Amniotic epithelial cell (primary cell): ENCODE data around the gene TPT1.
"Not testable (repeated sequence)": the region's sequence is repeated elsewhere in the genome, so short reads cannot be mapped to it uniquely, and the experiment has no call there.

Experiments
- DNase-seq: peaks from one replicate; pipeline ENCODE4 v3.0.0-alpha.2; 2010; ENCODE audit warnings: low read depth

TPT1 gene

DNA sequence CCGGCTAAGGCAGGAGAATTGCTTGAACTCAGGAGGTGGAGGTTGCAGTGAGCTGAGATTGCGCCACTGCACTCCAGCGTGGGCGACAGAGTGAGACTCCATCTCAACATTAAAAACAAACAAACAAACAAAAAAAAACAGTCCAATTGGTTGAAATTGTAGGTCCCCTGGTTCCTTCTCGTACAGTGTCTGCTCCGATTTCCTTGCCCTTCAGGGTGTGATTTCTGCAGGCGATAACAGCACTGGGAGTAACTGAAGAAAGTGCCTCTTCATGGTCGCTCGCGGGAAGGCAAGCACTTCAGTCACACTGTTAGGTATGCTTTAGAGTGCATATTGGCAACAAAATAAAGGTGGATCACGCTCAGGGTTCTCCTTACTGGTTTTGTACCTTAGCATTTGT lies 39.7 kb downstream of the TPT1 start:
- no peak for DNase-seq

DNA sequence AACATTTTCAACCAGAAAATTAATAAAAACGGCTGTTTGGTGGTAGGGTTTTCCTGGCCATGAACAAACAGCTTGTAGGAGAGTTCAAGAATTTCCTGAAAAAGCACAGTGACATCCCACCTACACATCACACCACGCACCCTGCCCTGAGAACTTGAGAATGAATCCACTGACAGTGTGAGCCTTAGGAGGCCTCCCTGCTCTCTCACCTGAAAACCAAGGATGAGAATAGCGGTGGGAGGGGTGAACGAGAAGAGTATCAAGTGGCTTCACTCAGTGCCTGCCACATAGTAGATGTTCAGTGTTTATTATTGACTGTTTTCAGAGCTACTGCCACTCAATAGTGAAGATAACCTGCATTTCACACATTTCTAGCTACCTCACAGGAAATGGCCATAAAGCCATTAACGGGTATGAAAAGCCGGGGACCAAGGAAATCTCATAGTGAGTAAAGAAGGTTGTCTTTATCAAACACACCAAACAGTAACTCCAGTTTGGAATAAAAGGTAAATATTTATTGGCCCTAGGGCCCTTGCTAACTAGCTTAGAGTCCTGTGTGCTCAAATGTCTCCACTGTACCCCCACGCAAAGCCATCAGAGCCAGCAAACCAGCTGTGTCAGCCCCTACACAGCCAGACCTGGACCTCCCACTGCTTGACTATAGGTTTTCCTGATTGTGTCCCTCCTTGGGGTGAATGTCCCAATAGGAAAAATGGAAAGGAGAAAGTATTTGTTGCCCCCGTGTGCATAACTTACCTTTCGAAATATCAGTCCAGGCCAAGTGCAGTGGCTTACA lies 40.6 kb downstream of the TPT1 start:
- DNase-seq, result no peak

DNA sequence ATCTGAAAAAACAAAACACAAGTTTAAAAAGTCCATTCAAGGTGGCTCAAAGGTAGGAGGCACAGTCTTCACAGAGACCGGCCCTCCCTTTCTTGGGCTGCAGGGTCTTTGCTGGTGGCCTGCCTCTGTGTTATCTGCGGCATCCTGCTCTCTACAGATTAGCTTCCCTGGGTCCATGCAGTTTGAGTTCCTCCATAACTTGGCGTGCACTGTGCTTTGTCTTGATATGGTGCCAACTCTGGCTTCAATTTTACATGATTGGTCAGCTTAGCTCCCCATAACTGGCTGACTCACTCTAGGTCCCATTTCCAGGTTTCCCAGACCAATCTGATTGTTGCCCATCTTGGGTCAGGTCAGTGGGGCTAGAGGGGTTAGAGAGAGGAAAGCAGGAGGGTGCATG lies 41.8 kb downstream of the TPT1 start:
- no peak for DNase-seq

DNA sequence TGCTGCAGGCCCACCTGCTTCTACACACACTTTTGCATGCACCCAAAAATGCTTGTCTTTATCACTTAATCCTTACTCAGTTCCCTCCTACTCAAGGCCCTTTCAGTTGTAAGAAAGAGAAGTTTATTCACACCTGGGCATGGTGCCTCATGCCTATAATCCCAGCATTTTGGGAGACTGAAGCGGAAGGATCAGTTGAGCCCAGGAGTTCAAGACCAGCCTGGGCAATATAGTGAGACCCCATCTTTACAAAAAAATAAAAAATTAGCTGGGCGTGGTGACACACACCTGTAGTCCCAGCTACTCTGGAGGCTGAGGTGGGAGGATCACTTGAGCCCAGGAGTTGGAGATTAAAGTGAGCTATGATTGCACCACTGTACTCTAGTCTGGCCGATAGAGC lies 42.4 kb downstream of the TPT1 start:
- not testable (repeated sequence) for DNase-seq

DNA sequence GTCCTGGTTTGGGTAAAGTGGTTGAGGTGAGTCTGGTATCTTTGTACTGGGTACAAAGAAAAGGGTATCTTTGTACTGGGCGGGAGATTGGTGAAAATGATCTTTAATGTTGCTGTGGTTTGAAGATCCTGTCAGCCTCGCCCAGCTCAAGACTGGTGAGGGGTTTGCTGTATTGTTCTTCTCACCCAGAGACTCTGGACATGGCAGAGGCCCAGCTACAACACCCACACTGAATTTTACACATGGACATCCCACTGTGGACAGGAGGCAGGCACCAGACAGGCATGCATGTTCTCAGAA lies 42.8 kb downstream of the TPT1 start:
- no peak for DNase-seq

DNA sequence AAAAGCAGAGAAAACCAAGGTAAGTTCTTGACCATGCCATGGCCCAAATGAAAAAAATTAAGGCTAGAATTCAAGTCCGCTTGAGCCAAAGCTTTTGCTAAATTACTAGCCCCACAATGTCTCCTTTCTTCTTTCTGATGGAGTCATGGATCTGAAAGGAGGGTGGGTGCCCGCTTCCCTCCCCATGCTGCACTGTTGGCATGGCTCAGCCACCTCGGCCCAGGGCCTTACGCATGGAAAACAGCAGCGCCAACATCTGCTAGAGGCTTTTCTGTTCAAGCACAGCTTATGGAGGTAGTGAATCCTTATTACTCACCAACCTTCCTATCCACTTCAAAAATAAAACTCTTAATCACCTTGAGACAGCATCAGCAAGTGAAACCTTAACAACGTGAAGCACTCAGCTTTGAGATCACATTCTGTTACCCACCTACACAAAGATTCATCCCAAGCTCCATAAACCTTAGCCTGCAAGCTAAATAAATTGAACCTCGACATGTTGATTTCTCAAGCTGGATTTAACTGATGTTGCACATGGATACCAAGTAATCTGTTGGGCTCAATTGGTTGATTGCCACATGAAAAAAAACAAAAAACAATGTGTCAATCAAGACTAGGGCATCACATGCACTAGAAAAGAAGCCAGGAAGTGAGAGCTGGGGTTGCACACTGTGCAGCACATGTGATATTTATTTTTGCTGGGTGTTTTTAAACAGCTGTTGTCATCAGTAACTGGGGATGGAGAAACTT lies 43.4 kb downstream of the TPT1 start:
- DNase-seq, result no peak

DNA sequence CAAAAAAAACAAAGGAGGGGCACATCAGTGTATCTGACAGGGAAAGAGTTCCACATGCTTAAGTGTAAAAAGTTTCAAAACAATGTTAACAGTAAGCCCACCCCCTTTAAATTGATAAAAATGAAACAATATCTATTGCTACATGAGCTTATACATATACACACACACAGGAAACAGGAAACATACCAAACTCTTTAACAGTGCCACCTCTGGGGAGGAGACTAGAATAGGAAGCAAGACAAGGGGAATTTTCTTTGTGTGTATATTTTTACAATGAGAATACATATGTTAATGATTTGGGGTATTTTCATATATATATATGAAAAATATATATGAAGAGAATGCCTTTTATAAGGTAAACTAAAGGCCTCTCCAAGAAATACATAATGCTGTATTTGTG lies 44.7 kb downstream of the TPT1 start:
- no peak for DNase-seq

DNA sequence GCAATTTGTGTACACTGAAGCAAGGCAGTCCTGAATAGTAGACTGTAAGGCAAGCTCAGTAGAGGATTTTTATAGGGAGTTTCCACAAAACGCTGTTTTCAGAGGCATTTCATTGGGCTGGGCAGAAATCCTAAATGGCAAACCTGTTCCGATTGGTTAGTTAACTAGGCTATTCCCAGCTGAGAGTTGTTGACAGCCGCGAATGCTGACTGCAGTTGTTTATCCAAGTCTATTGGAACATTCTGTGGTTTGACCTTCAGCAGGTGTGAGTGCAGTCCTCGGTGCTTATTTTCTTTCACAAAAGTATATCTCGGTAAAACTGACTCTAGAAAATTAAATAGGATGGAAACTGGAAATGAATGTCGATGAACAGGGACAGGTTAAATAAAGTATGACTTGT lies 45.4 kb downstream of the TPT1 start:
- DNase-seq, result peak; percentile 53

DNA sequence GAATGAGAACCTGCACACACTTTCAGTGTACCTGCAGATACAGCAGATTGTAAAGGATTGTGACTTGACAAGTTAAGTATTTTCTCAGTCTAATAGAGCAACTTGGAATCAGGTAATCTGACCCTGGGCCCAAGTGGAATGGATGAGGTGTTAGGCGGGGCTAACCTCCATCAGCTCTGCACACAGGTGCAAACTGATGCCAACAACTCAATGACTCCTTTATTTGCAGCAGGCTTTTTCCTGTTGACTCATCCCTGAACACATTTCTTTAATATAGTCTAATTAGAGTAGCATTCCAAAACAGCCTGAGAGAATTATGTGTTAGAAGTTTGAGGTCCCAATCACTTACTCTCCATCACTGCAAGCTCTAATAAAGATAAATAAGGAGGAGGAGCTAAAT lies 48.8 kb downstream of the TPT1 start:
- no peak for DNase-seq

DNA sequence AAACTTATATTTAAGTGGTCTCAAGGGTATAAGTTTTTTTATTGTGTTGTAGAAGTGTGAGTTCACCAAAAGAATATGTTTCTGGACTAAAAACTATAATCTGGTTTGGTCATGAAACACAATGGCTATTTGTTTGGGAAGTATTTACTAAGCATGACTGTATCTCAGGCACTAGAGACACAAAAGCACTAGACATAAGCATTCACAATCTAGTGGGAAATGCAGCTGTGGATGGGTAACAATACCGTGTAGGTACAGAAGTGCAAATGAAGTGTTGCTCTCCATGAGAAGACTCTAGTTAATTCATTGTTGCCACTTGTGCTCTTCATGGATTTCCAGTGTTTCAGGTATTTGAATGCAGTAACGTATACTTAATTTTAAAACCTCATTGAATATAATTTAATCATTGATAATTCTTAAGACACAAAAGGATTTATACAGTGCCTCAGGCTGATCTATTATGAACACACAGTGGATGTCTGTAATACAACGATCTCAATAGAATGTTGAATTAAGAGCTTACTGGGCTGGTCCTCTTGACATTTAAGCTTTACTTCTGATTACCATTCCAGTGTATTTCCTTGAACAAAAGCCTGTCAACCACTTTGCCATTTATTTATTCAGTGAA lies 50.9 kb downstream of the TPT1 start:
- DNase-seq, result no peak
